GM18868 (cell line): ENCODE data around the gene CAGE1.

ENCODE experiments used
- ATAC-seq: cut with Tn5 transposase; IDR thresholded peaks from one replicate; pipeline ENCODE4 v1.9.1; 2021; ENCODE audit warnings: mild to moderate bottlenecking, moderate library complexity; ENCODE audit not compliant: unreplicated experiment

Gene CAGE1

GRCh38 chr6:7389451-7390225 is at the start of gene CAGE1, which contains the start of gene RIOK1:
TSS of gene CAGE1 (minus strand) at chr6:7389742. CDS start at chr6:7387173, 2,569 bp downstream.
TSS of gene RIOK1 (plus strand) at chr6:7389808. CDS start at chr6:7390003, 195 bp downstream.
- ATAC-seq = peak; percentile 95

- ATAC-seq = no peak
These were observed 49.7 kb upstream of the CAGE1 start for GRCh38 chr6:7439228-7439627.

- ATAC-seq = no peak
These were observed 48.5 kb upstream of the CAGE1 start for GRCh38 chr6:7438011-7438410.

GRCh38 chr6:7434672-7435071 is 45.1 kb upstream of the CAGE1 start:
- no peak for ATAC-seq

GRCh38 chr6:7433121-7433617 is 43.6 kb upstream of the CAGE1 start:
- no peak for ATAC-seq

- no peak for ATAC-seq
These were observed 43.0 kb upstream of the CAGE1 start for GRCh38 chr6:7432391-7433120.

- no peak for ATAC-seq
These were observed 42.3 kb upstream of the CAGE1 start for GRCh38 chr6:7431674-7432390.

- no peak for ATAC-seq
These were observed 41.8 kb upstream of the CAGE1 start for GRCh38 chr6:7431313-7431673.

- ATAC-seq = no peak
These were observed 37.1 kb upstream of the CAGE1 start for GRCh38 chr6:7426447-7427169.

GRCh38 chr6:7425808-7426190 is 36.3 kb upstream of the CAGE1 start:
- no peak for ATAC-seq

- ATAC-seq = no peak
These were observed 35.6 kb upstream of the CAGE1 start for GRCh38 chr6:7424967-7425807.

- no peak for ATAC-seq
These were observed 34.5 kb upstream of the CAGE1 start for GRCh38 chr6:7424058-7424457.

- no peak for ATAC-seq
These were observed 31.5 kb upstream of the CAGE1 start for GRCh38 chr6:7421066-7421465.

- ATAC-seq = no peak
These were observed 29.5 kb upstream of the CAGE1 start for GRCh38 chr6:7419065-7419464.

GRCh38 chr6:7418238-7418905 is 28.8 kb upstream of the CAGE1 start:
- ATAC-seq = no peak

GRCh38 chr6:7417684-7418083 is 28.1 kb upstream of the CAGE1 start:
- no peak for ATAC-seq

GRCh38 chr6:7414811-7415210 is 25.3 kb upstream of the CAGE1 start:
- no peak for ATAC-seq

GRCh38 chr6:7413151-7413823 is 23.7 kb upstream of the CAGE1 start:
- ATAC-seq = no peak

- no peak for ATAC-seq
These were observed 21.8 kb upstream of the CAGE1 start for GRCh38 chr6:7411328-7411727.
